HG03565 (cell line): ENCODE measurements around the gene KHDC4.

Experiments used
- ATAC-seq: cut with Tn5 transposase; IDR thresholded peaks from one replicate; pipeline ENCODE4 v1.9.1; 2021; ENCODE audit warnings: mild to moderate bottlenecking, moderate library complexity; ENCODE audit not compliant: unreplicated experiment

Gene KHDC4

GRCh38 chr1:155877945-155878344 lies 56.3 kb downstream of the KHDC4 start:
- no peak for ATAC-seq

- ATAC-seq = no peak
Measured at GRCh38 chr1:155873860-155874259, 60.4 kb downstream of the KHDC4 start.

- ATAC-seq = no peak
Measured at GRCh38 chr1:155872527-155872926, 61.7 kb downstream of the KHDC4 start.

GRCh38 chr1:155871390-155871789 lies 62.8 kb downstream of the KHDC4 start:
- no peak for ATAC-seq

- no peak for ATAC-seq
Measured at GRCh38 chr1:155867766-155868165, 66.4 kb downstream of the KHDC4 start.

GRCh38 chr1:155864393-155864792 lies 69.8 kb downstream of the KHDC4 start:
- ATAC-seq = no peak
